Osteocyte (in vitro differentiated cells): ENCODE data around the gene ALG1. TPM values are rescaled to one million over a fixed set of nuclear protein-coding genes. Genes with fewer than 3 reads are reported as not detected.
"Not testable (repeated sequence)": the region's sequence is repeated elsewhere in the genome, so short reads cannot be mapped to it uniquely, and the experiment has no call there.

ENCODE experiments used
- DNase-seq: peaks from one replicate; pipeline ENCODE4 v3.0.0; 2021; ENCODE audit warnings: mixed read lengths; ENCODE audit not compliant: unreplicated experiment; ENCODE audit errors: extremely low spot score
- H3K27ac Mint-ChIP-seq: one replicate; pipeline ENCODE4 v1.8.0; 2021; ENCODE audit warnings: mild to moderate bottlenecking, mixed read lengths; ENCODE audit not compliant: unreplicated experiment
- H3K27me3 Mint-ChIP-seq: one replicate; pipeline ENCODE4 v1.8.0; 2021; ENCODE audit warnings: mixed read lengths; ENCODE audit not compliant: unreplicated experiment
- H3K36me3 Mint-ChIP-seq: one replicate; pipeline ENCODE4 v1.8.0; 2021; ENCODE audit warnings: mixed read lengths; ENCODE audit not compliant: unreplicated experiment
- H3K4me1 Mint-ChIP-seq: one replicate; pipeline ENCODE4 v1.8.0; 2021; ENCODE audit warnings: mixed read lengths; ENCODE audit not compliant: unreplicated experiment
- H3K4me3 Mint-ChIP-seq: one replicate; pipeline ENCODE4 v1.8.0; 2021; ENCODE audit warnings: mild to moderate bottlenecking, moderate library complexity, mixed read lengths; ENCODE audit not compliant: unreplicated experiment
- H3K9me3 Mint-ChIP-seq: one replicate; pipeline ENCODE4 v1.8.0; 2021; ENCODE audit warnings: mixed read lengths; ENCODE audit not compliant: unreplicated experiment
- CTCF ChIP-seq: fragments of 200-600 bp; sonication (generic); IDR thresholded peaks from 2 replicates; pipeline ENCODE4 v1.5.0; 2021; ENCODE audit warnings: antibody characterized with exemption, mild to moderate bottlenecking, moderate library complexity
- total RNA-seq: library from RNA; stranded (reverse); gene quantifications from 2 replicates; pipeline ENCODE4 v1.2.1, GENCODE V29; 2021

Gene ALG1
- total RNA-seq, 1 donor from 2014 or later, result 31.6 TPM

GRCh38 chr16:5075637-5076036 lies 4.0 kb downstream of the ALG1 start:
- DNase-seq, result no peak
- Mint-ChIP-seq H3K9me3 (no peaks in the 10 kb centered on the region), H3K4me1 (peaks cover 16% of the 10 kb centered on the region), H3K27ac (no peak overlapping the region), H3K4me3 (no peak overlapping the region), H3K36me3 (peaks cover 21% of the 10 kb centered on the region), H3K27me3 (no peaks in the 10 kb centered on the region)
- no peak for TF ChIP-seq CTCF

- no peak overlapping the region for H3K27ac Mint-ChIP-seq
- H3K4me1 Mint-ChIP-seq, result peaks cover 9% of the 10 kb centered on the region
- no peak overlapping the region for H3K4me3 Mint-ChIP-seq
- no peaks in the 10 kb centered on the region for H3K27me3 Mint-ChIP-seq
- peaks cover 23% of the 10 kb centered on the region for H3K36me3 Mint-ChIP-seq
- no peak for DNase-seq
- no peak for TF ChIP-seq CTCF
- H3K9me3 Mint-ChIP-seq, result no peaks in the 10 kb centered on the region
Observed at GRCh38 chr16:5077304-5077703, 5.7 kb downstream of the ALG1 start.

GRCh38 chr16:5078626-5079025 lies 7.0 kb downstream of the ALG1 start:
- no peak for DNase-seq
- Mint-ChIP-seq H3K4me1 (no peaks in the 10 kb centered on the region), H3K4me3 (no peak overlapping the region), H3K9me3 (no peaks in the 10 kb centered on the region), H3K36me3 (peaks cover 23% of the 10 kb centered on the region), H3K27me3 (no peaks in the 10 kb centered on the region), H3K27ac (no peak overlapping the region)
- no peak for TF ChIP-seq CTCF

GRCh38 chr16:5080461-5080860 lies 8.8 kb downstream of the ALG1 start:
- not testable (repeated sequence) for DNase-seq, H3K9me3 Mint-ChIP-seq

GRCh38 chr16:5080996-5081395 lies 9.4 kb downstream of the ALG1 start:
- not testable (repeated sequence) for DNase-seq, H3K4me3 Mint-ChIP-seq, H3K27me3 Mint-ChIP-seq, H3K9me3 Mint-ChIP-seq, H3K27ac Mint-ChIP-seq, H3K4me1 Mint-ChIP-seq
- H3K36me3 Mint-ChIP-seq, result peaks cover 24% of the 10 kb centered on the region

More at GRCh38 chr16:5080461-5080860, 8.8 kb downstream of the ALG1 start:
- H3K4me1 Mint-ChIP-seq, H3K27ac Mint-ChIP-seq, H3K27me3 Mint-ChIP-seq, H3K4me3 Mint-ChIP-seq: not testable (repeated sequence)
- H3K36me3 Mint-ChIP-seq, result peaks cover 27% of the 10 kb centered on the region

GRCh38 chr16:5083646-5084045 lies 12.0 kb downstream of the ALG1 start:
- H3K36me3 Mint-ChIP-seq, result peaks cover 23% of the 10 kb centered on the region
- H3K9me3 Mint-ChIP-seq, H3K27me3 Mint-ChIP-seq, H3K4me1 Mint-ChIP-seq, H3K27ac Mint-ChIP-seq, DNase-seq, H3K4me3 Mint-ChIP-seq: not testable (repeated sequence)

- not testable (repeated sequence) for H3K27ac Mint-ChIP-seq
Observed at GRCh38 chr16:5084099-5084731, 12.6 kb downstream of the ALG1 start.

More at GRCh38 chr16:5084099-5084731, 12.6 kb downstream of the ALG1 start:
- not testable (repeated sequence) for H3K4me1 Mint-ChIP-seq, DNase-seq, H3K4me3 Mint-ChIP-seq, H3K9me3 Mint-ChIP-seq, H3K27me3 Mint-ChIP-seq
- H3K36me3 Mint-ChIP-seq, result peaks cover 23% of the 10 kb centered on the region
